ENCODE data around the gene ITGB4. TPM values are rescaled to one million over a fixed set of nuclear protein-coding genes. Genes with fewer than 3 reads are reported as not detected.

The ITGB4 gene
- total and polyA plus RNA-seq, 2 experiments from 2014 or later: 6.1 to 9.7 TPM

GRCh38 chr17:75779987-75780889 is 59.0 kb downstream of the ITGB4 start:
- ATAC-seq: no peak
- Histone ChIP-seq H3F3A (replicated peaks; ENCODE audit: low read depth) (peaks cover 27% of the 10 kb centered on the region), H3K27me3 (ENCODE audit: insufficient read depth) (no peaks in the 10 kb centered on the region), H2AFZ (no peak overlapping the region), H3K9me2 (ENCODE audit: insufficient read depth) (no peaks in the 10 kb centered on the region), H3K79me2 (replicated peaks; ENCODE audit: insufficient read depth) (peaks cover 25% of the 10 kb centered on the region), H3K36me3 (ENCODE audit: insufficient read depth) (peaks cover 17% of the 10 kb centered on the region; the same call in 1 of the 2 replicates), H3K4me2 (no peak overlapping the region), H3K27ac (ENCODE audit: low read depth) (no peak overlapping the region), H4K20me1 (replicated peaks; ENCODE audit: insufficient read depth) (peaks cover 18% of the 10 kb centered on the region), H3K4me1 (ENCODE audit: insufficient read depth) (peaks cover 17% of the 10 kb centered on the region), H3K4me3 (no peak overlapping the region)
- Mint-ChIP-seq H3K36me3 (ENCODE audit: low read depth) (peaks cover 44% of the 10 kb centered on the region), H3K4me1 (peaks cover 42% of the 10 kb centered on the region), H3K27me3 (ENCODE audit: insufficient read depth, low read depth, poor library complexity) (peaks cover 33% of the 10 kb centered on the region), H3K4me3 (peak overlapping the region; percentile 92), H3K27ac (no peak overlapping the region; the same call in 1 of the 2 replicates), H3K9me3 (peaks cover 4% of the 10 kb centered on the region; the same call in 2 of the 3 replicates)
- DNase-seq (ENCODE audit: low spot score): no peak
- TF ChIP-seq, protein P1, sequence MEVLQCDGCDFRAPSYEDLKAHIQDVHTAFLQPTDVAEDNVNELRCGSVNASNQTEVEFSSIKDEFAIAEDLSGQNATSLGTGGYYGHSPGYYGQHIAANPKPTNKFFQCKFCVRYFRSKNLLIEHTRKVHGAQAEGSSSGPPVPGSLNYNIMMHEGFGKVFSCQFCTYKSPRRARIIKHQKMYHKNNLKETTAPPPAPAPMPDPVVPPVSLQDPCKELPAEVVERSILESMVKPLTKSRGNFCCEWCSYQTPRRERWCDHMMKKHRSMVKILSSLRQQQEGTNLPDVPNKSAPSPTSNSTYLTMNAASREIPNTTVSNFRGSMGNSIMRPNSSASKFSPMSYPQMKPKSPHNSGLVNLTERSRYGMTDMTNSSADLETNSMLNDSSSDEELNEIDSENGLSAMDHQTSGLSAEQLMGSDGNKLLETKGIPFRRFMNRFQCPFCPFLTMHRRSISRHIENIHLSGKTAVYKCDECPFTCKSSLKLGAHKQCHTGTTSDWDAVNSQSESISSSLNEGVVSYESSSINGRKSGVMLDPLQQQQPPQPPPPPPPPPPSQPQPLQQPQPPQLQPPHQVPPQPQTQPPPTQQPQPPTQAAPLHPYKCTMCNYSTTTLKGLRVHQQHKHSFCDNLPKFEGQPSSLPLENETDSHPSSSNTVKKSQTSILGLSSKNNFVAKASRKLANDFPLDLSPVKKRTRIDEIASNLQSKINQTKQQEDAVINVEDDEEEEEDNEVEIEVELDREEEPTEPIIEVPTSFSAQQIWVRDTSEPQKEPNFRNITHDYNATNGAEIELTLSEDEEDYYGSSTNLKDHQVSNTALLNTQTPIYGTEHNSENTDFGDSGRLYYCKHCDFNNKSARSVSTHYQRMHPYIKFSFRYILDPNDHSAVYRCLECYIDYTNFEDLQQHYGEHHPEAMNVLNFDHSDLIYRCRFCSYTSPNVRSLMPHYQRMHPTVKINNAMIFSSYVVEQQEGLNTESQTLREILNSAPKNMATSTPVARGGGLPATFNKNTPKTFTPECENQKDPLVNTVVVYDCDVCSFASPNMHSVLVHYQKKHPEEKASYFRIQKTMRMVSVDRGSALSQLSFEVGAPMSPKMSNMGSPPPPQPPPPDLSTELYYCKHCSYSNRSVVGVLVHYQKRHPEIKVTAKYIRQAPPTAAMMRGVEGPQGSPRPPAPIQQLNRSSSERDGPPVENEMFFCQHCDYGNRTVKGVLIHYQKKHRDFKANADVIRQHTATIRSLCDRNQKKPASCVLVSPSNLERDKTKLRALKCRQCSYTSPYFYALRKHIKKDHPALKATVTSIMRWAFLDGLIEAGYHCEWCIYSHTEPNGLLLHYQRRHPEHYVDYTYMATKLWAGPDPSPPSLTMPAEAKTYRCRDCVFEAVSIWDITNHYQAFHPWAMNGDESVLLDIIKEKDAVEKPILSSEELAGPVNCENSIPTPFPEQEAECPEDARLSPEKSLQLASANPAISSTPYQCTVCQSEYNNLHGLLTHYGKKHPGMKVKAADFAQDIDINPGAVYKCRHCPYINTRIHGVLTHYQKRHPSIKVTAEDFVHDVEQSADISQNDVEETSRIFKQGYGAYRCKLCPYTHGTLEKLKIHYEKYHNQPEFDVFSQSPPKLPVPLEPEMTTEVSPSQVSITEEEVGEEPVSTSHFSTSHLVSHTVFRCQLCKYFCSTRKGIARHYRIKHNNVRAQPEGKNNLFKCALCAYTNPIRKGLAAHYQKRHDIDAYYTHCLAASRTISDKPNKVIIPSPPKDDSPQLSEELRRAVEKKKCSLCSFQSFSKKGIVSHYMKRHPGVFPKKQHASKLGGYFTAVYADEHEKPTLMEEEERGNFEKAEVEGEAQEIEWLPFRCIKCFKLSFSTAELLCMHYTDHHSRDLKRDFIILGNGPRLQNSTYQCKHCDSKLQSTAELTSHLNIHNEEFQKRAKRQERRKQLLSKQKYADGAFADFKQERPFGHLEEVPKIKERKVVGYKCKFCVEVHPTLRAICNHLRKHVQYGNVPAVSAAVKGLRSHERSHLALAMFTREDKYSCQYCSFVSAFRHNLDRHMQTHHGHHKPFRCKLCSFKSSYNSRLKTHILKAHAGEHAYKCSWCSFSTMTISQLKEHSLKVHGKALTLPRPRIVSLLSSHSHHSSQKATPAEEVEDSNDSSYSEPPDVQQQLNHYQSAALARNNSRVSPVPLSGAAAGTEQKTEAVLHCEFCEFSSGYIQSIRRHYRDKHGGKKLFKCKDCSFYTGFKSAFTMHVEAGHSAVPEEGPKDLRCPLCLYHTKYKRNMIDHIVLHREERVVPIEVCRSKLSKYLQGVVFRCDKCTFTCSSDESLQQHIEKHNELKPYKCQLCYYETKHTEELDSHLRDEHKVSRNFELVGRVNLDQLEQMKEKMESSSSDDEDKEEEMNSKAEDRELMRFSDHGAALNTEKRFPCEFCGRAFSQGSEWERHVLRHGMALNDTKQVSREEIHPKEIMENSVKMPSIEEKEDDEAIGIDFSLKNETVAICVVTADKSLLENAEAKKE (CRISPR knock-in tag; IDR thresholded peaks at IDR 0.05): no peak
- TF ChIP-seq ETS1 (IDR thresholded peaks at IDR 0.05): no peak
- no peak for TF ChIP-seq EZH2phosphoT487 (IDR thresholded peaks at IDR 0.05; ENCODE audit: unreplicated experiment)
- TF ChIP-seq CREB1 (CRISPR knock-in tag; IDR thresholded peaks at IDR 0.05; ENCODE audit: low read depth): no peak
- TF ChIP-seq STAT1 (IDR thresholded peaks at IDR 0.05; ENCODE audit: unreplicated experiment): no peak

Data from GM23338 (cell line).